ENCODE results near the gene TRDMT1. TPM values are rescaled to one million over a fixed set of nuclear protein-coding genes. Genes with fewer than 3 reads are reported as not detected.

Gene TRDMT1
- total RNA-seq, 2 experiments from 2014 or later = 10.4 to 12.2 TPM

DNA sequence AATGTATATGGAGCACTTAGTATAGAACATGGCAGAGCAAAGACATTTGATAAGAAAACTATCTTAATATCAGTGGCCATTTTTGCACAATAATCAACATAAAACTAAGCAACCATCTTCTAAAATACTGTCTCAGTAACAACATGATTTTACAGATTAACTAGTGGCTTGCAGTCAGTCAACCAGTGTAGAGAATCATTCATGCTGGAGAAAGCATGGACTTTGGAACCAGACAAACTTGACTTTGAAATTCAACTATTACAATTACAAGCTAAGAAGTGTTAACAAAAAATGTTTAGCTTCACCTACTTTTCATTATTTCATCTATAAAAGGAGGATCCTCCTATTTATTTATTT, 99.6 kb downstream of the TRDMT1 start:
- H3K4me2 ChIP-seq (ENCODE audit: low read length) = no peak overlapping the region
- H3K4me1 ChIP-seq (ENCODE audit: insufficient read depth, low read length, poor library complexity, severe bottlenecking) = no peaks in the 10 kb centered on the region
- no peaks in the 10 kb centered on the region for H3K36me3 ChIP-seq (ENCODE audit: insufficient read depth, low read length)
- H3K4me3 ChIP-seq (ENCODE audit: low read depth, low read length, poor library complexity, severe bottlenecking) = no peak overlapping the region
- H3K79me2 ChIP-seq (ENCODE audit: insufficient read depth, low read depth, low read length) = no peaks in the 10 kb centered on the region
- DNase-seq (ENCODE audit: low spot score) = no peak
- H2AFZ ChIP-seq (ENCODE audit: low read length) = no peak overlapping the region
- TF ChIP-seq, protein P1, sequence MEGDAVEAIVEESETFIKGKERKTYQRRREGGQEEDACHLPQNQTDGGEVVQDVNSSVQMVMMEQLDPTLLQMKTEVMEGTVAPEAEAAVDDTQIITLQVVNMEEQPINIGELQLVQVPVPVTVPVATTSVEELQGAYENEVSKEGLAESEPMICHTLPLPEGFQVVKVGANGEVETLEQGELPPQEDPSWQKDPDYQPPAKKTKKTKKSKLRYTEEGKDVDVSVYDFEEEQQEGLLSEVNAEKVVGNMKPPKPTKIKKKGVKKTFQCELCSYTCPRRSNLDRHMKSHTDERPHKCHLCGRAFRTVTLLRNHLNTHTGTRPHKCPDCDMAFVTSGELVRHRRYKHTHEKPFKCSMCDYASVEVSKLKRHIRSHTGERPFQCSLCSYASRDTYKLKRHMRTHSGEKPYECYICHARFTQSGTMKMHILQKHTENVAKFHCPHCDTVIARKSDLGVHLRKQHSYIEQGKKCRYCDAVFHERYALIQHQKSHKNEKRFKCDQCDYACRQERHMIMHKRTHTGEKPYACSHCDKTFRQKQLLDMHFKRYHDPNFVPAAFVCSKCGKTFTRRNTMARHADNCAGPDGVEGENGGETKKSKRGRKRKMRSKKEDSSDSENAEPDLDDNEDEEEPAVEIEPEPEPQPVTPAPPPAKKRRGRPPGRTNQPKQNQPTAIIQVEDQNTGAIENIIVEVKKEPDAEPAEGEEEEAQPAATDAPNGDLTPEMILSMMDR (conservative IDR thresholded peaks at IDR 0.05; ENCODE audit: low read length) = no peak
- TF ChIP-seq EZH2phosphoT487 (IDR thresholded peaks at IDR 0.05; ENCODE audit: borderline replicate concordance, low read depth, low read length) = no peak
- POLR2A ChIA-PET = no interaction called here
- H3K27ac ChIP-seq (ENCODE audit: low read depth, low read length, poor library complexity, severe bottlenecking) = no peak overlapping the region
- intact Hi-C loops (cut with micrococcal nuclease; ENCODE audit: unreplicated experiment) = no loop called here
- CTCF ChIA-PET (ENCODE audit: unreplicated experiment) = no interaction called here
- BruUV-seq (replicated peaks) = no TSS peak
- H4K20me1 ChIP-seq (ENCODE audit: insufficient read depth, low read length) = no peaks in the 10 kb centered on the region
- no peaks in the 10 kb centered on the region for H3K9me3 ChIP-seq (ENCODE audit: low read length)
- no peaks in the 10 kb centered on the region for H3K9me2 ChIP-seq (ENCODE audit: insufficient read depth, low read length)

DNA sequence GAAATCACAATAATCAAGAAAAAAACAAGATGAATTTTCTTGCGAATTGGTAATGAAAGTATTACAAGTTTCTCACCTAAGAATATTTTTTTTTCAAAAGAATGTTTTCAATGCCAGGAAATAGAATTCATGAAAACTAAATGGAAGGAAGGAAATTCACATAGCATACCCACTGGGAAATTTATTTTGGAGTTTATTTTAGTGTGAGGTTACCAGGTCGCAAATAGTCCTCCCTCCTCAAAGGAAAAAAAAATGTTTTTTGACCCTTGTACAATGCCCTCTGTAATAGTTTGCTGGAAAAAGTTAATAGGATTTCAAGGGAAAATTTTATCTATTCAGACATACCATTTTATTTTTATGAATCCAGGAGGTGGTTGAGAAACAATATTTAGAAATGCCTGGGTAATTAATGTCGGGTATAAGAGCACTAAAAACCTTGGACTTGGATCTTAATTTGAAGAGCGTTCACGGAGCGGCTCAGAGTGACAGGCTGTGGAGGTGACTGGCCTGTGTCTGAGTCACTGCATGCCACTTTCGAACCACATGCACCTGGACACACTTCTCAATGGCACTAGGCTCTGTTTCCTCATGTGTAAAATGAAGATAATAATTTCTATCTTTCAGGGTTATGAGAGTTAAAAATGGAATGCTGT, 100.1 kb downstream of the TRDMT1 start:
- CTCF ChIA-PET (ENCODE audit: unreplicated experiment) = no interaction called here
- TF ChIP-seq, protein P1 (conservative IDR thresholded peaks at IDR 0.05; ENCODE audit: low read length) = no peak
- TF ChIP-seq EZH2phosphoT487 (IDR thresholded peaks at IDR 0.05; ENCODE audit: borderline replicate concordance, low read depth, low read length) = no peak
- Histone ChIP-seq H3K36me3 (ENCODE audit: insufficient read depth, low read length) (no peaks in the 10 kb centered on the region), H3K4me2 (ENCODE audit: low read length) (no peak overlapping the region), H3K9me3 (ENCODE audit: low read length) (no peaks in the 10 kb centered on the region), H3K4me3 (ENCODE audit: low read depth, low read length, poor library complexity, severe bottlenecking) (no peak overlapping the region), H3K4me1 (ENCODE audit: insufficient read depth, low read length, poor library complexity, severe bottlenecking) (no peaks in the 10 kb centered on the region), H3K9me2 (ENCODE audit: insufficient read depth, low read length) (no peaks in the 10 kb centered on the region), H2AFZ (ENCODE audit: low read length) (no peak overlapping the region), H4K20me1 (ENCODE audit: insufficient read depth, low read length) (no peaks in the 10 kb centered on the region), H3K27ac (ENCODE audit: low read depth, low read length, poor library complexity, severe bottlenecking) (no peak overlapping the region), H3K79me2 (ENCODE audit: insufficient read depth, low read depth, low read length) (no peaks in the 10 kb centered on the region)
- no peak for DNase-seq (ENCODE audit: low spot score)
- intact Hi-C loops (cut with micrococcal nuclease; ENCODE audit: unreplicated experiment) = no loop called here
- BruUV-seq (replicated peaks) = no TSS peak
- POLR2A ChIA-PET = no interaction called here

DNA sequence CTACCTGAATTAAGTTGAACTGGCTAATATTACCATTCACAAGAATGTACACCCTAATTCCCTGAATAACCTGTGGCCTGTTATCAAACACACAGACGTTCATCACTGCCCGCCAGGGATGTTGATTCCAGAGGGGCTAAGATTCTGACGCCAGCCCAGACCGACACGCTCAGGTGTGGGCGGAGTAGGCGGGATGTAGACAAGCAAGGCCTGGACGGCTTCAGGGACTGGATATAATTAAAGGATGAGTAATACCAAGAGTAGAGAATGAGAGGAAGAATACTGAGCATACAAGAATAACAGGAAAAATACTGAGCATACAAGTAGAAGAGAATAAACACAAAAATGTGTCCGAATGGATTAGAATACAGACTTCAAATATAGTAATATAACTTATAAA, 100.9 kb downstream of the TRDMT1 start:
- Histone ChIP-seq H2AFZ (ENCODE audit: low read length) (no peak overlapping the region), H3K4me3 (ENCODE audit: low read depth, low read length, poor library complexity, severe bottlenecking) (no peak overlapping the region), H3K4me2 (ENCODE audit: low read length) (no peak overlapping the region), H3K9me3 (ENCODE audit: low read length) (no peaks in the 10 kb centered on the region), H3K79me2 (ENCODE audit: insufficient read depth, low read depth, low read length) (no peaks in the 10 kb centered on the region), H3K4me1 (ENCODE audit: insufficient read depth, low read length, poor library complexity, severe bottlenecking) (no peaks in the 10 kb centered on the region), H3K36me3 (ENCODE audit: insufficient read depth, low read length) (no peaks in the 10 kb centered on the region), H3K9me2 (ENCODE audit: insufficient read depth, low read length) (no peaks in the 10 kb centered on the region), H4K20me1 (ENCODE audit: insufficient read depth, low read length) (no peaks in the 10 kb centered on the region), H3K27ac (ENCODE audit: low read depth, low read length, poor library complexity, severe bottlenecking) (no peak overlapping the region)
- ChIA-PET POLR2A (no interaction called here), CTCF (ENCODE audit: unreplicated experiment) (no interaction called here)
- intact Hi-C loops (cut with micrococcal nuclease; ENCODE audit: unreplicated experiment) = no loop called here
- TF ChIP-seq EZH2phosphoT487 (IDR thresholded peaks at IDR 0.05; ENCODE audit: borderline replicate concordance, low read depth, low read length) = no peak
- TF ChIP-seq, protein P1 (conservative IDR thresholded peaks at IDR 0.05; ENCODE audit: low read length) = no peak
- no peak for DNase-seq (ENCODE audit: low spot score)
- BruUV-seq (replicated peaks) = no TSS peak
